PFSK-1 (cell line): Measurements from ENCODE around the gene DDX10.

Experiments used
- FOXP2 ChIP-seq: optimal IDR thresholded peaks from 2 replicates; pipeline ENCODE3; 2011; ENCODE audit warnings: borderline replicate concordance, control low read depth, inconsistent platforms; ENCODE audit not compliant: insufficient read depth; ENCODE audit errors: extremely low read length, extremely low read depth
- POLR2AphosphoS5 ChIP-seq: IDR thresholded peaks from 2 replicates; pipeline ENCODE4 v1.6.1; 2012; ENCODE audit warnings: low read depth, mild to moderate bottlenecking, control low read depth, low read length, moderate library complexity
- SIN3A ChIP-seq: IDR thresholded peaks from 2 replicates; pipeline ENCODE4 v1.6.1; 2012; ENCODE audit warnings: mild to moderate bottlenecking, low read length, moderate library complexity, borderline replicate concordance; ENCODE audit not compliant: insufficient read depth
- TAF1 ChIP-seq: IDR thresholded peaks from 2 replicates; pipeline ENCODE4 v1.6.1; 2012; ENCODE audit warnings: low read length, control low read depth, borderline replicate concordance; ENCODE audit not compliant: insufficient read depth
- TF ChIP-seq, protein P1 (sequence below), 2 experiments: IDR thresholded peaks; 2 replicates each; pipeline versions ENCODE4 v1.6.1 to v1.8.0; 2011 to 2012; ENCODE audit warnings: low read depth in 2 of 2, low read length in 2 of 2, control low read depth in 1 of 2, inconsistent platforms in 1 of 2, mild to moderate bottlenecking in 1 of 2, moderate library complexity in 1 of 2; ENCODE audit not compliant: insufficient read depth in 1 of 2

DDX10 gene

DNA sequence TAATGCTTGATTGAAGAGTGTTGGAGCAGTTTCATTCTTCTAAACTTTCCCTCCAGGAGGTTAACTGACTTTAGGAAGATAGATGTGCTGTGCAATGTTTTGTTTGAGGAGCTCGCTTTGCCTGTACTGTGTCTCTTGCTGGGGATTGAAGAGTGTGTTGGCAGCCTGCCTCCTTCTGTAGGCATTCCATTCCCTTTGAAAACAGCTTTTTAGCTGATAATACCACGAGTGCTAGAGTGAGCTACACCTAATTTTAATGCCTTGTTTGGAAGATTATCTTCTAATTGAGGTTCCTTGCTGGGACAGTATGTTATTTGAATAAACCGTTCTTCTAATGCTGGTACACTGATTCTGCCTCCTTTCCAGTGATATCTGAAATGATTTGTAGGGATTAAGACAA is 7.2 kb downstream of the DDX10 start:
- TF ChIP-seq FOXP2 (no peak), POLR2AphosphoS5 (no peak), SIN3A (no peak), TAF1 (no peak)
- TF ChIP-seq, protein P1, sequence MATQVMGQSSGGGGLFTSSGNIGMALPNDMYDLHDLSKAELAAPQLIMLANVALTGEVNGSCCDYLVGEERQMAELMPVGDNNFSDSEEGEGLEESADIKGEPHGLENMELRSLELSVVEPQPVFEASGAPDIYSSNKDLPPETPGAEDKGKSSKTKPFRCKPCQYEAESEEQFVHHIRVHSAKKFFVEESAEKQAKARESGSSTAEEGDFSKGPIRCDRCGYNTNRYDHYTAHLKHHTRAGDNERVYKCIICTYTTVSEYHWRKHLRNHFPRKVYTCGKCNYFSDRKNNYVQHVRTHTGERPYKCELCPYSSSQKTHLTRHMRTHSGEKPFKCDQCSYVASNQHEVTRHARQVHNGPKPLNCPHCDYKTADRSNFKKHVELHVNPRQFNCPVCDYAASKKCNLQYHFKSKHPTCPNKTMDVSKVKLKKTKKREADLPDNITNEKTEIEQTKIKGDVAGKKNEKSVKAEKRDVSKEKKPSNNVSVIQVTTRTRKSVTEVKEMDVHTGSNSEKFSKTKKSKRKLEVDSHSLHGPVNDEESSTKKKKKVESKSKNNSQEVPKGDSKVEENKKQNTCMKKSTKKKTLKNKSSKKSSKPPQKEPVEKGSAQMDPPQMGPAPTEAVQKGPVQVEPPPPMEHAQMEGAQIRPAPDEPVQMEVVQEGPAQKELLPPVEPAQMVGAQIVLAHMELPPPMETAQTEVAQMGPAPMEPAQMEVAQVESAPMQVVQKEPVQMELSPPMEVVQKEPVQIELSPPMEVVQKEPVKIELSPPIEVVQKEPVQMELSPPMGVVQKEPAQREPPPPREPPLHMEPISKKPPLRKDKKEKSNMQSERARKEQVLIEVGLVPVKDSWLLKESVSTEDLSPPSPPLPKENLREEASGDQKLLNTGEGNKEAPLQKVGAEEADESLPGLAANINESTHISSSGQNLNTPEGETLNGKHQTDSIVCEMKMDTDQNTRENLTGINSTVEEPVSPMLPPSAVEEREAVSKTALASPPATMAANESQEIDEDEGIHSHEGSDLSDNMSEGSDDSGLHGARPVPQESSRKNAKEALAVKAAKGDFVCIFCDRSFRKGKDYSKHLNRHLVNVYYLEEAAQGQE (IDR thresholded peaks at IDR 0.05; ENCODE audit: insufficient read depth in 1 of 2, low read depth in 2 of 2, low read length in 2 of 2) = no peak

DNA sequence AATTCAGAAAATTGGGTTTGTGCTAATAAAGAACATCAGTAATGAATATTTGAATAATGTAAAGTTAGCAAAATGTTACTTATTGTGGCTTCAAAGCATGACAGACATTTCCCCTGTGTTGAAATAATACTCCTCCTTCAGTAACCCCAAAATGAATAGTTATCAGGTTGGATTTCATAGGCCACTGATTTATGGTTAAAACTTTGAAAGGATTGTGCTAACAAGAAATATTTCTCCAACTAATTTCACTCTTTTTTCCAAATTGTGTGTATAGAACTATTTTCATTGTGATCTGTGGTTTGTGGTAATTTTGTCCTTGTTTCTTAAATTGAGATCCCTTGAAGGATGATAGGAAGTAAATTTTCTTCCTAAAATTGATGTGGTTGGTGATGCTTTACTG is 7.9 kb downstream of the DDX10 start:
- no peak for TF ChIP-seq POLR2AphosphoS5
- TF ChIP-seq, protein P1 (IDR thresholded peaks at IDR 0.05; ENCODE audit: insufficient read depth in 1 of 2, low read depth in 2 of 2, low read length in 2 of 2) = no peak
- TF ChIP-seq FOXP2 = no peak
- TF ChIP-seq TAF1 = no peak
- TF ChIP-seq SIN3A = no peak

GRCh38 chr11:108679045-108679444 is 14.2 kb downstream of the DDX10 start:
- TF ChIP-seq SIN3A = no peak
- no peak for TF ChIP-seq FOXP2
- no peak for TF ChIP-seq POLR2AphosphoS5
- no peak for TF ChIP-seq TAF1
- TF ChIP-seq, protein P1 (IDR thresholded peaks at IDR 0.05; ENCODE audit: insufficient read depth in 1 of 2, low read depth in 2 of 2, low read length in 2 of 2) = no peak

- no peak for TF ChIP-seq FOXP2
- TF ChIP-seq POLR2AphosphoS5 = no peak
- TF ChIP-seq, protein P1 (IDR thresholded peaks at IDR 0.05; ENCODE audit: insufficient read depth in 1 of 2, low read depth in 2 of 2, low read length in 2 of 2) = no peak
- no peak for TF ChIP-seq TAF1
- TF ChIP-seq SIN3A = no peak
Observed at GRCh38 chr11:108680271-108680670, 15.4 kb downstream of the DDX10 start.
